Liver (tissue), 9 donors: ENCODE data around the gene PGM1. TPM values are rescaled to one million over a fixed set of nuclear protein-coding genes. Genes with fewer than 3 reads are reported as not detected.

Source experiments
- DNase-seq: peaks from one replicate; pipeline ENCODE4 v3.0.0-alpha.2; 2017; ENCODE audit warnings: low spot score
- H3K27ac ChIP-seq, 2 donors: one replicate each; pipeline ENCODE4 v1.7.0; 2013; ENCODE audit warnings: inconsistent platforms in 2 of 2, low read length in 2 of 2, control low read depth in 1 of 2, low read depth in 1 of 2, mild to moderate bottlenecking in 1 of 2
- H3K27me3 ChIP-seq, 4 donors: one replicate each; pipeline versions ENCODE4 v1.6.1 to v1.7.0; 2013; ENCODE audit warnings: low read length in 3 of 4, inconsistent platforms in 1 of 4, mild to moderate bottlenecking in 1 of 4, moderate library complexity in 1 of 4; ENCODE audit not compliant: control insufficient read depth in 4 of 4, insufficient read depth in 4 of 4
- H3K36me3 ChIP-seq, 4 donors: one replicate each; pipeline versions ENCODE4 v1.6.1 to v1.7.0; 2013; ENCODE audit warnings: low read length in 3 of 4, mild to moderate bottlenecking in 3 of 4, low read depth in 1 of 4, moderate library complexity in 1 of 4; ENCODE audit not compliant: control insufficient read depth in 4 of 4, insufficient read depth in 3 of 4
- H3K4me1 ChIP-seq, 4 donors: one replicate each; pipeline versions ENCODE4 v1.6.1 to v1.7.0; 2013; ENCODE audit warnings: low read length in 3 of 4, mild to moderate bottlenecking in 3 of 4, moderate library complexity in 1 of 4; ENCODE audit not compliant: control insufficient read depth in 4 of 4, insufficient read depth in 4 of 4
- H3K4me3 ChIP-seq, 3 donors: one replicate each; pipeline versions ENCODE4 v1.6.1 to v1.7.0; 2013; ENCODE audit warnings: low read length in 3 of 3, control low read depth in 1 of 3, low read depth in 1 of 3, mild to moderate bottlenecking in 1 of 3
- H3K9ac ChIP-seq, 2 donors: one replicate each; pipeline ENCODE4 v1.7.0; 2013; ENCODE audit warnings: low read length in 2 of 2, mild to moderate bottlenecking in 2 of 2, moderate library complexity in 2 of 2, control low read depth in 1 of 2, low read depth in 1 of 2
- H3K9me3 ChIP-seq, 4 donors: one replicate each; pipeline versions ENCODE4 v1.6.1 to v1.7.0; 2013; ENCODE audit warnings: low read length in 3 of 4; ENCODE audit not compliant: control insufficient read depth in 4 of 4
- ATF3 ChIP-seq: IDR thresholded peaks from 2 replicates; pipeline ENCODE4 v1.6.1; 2016; ENCODE audit warnings: antibody characterized with exemption
- CTCF ChIP-seq: fragments of 150-350 bp; IDR thresholded peaks from 2 replicates; pipeline ENCODE4 v1.5.1; 2017; ENCODE audit warnings: improper control_type of control experiment, low read depth, low read length; ENCODE audit not compliant: missing input control
- EGR1 ChIP-seq, 2 donors: IDR thresholded peaks; 2 replicates each; pipeline ENCODE4 v1.6.1; 2016 to 2018; ENCODE audit warnings: antibody characterized with exemption in 2 of 2, low read depth in 2 of 2
- FOXA1 ChIP-seq: IDR thresholded peaks from 2 replicates; pipeline ENCODE4 v1.6.1; 2016; ENCODE audit warnings: antibody characterized with exemption
- FOXA2 ChIP-seq: IDR thresholded peaks from 2 replicates; pipeline ENCODE4 v1.6.1; 2016; ENCODE audit warnings: antibody characterized with exemption
- GABPA ChIP-seq, 2 donors: IDR thresholded peaks in 1 of 2; conservative IDR thresholded peaks in 1 of 2; 2 replicates each; pipeline ENCODE4 v1.6.1; 2016; ENCODE audit warnings: antibody characterized with exemption in 2 of 2, mild to moderate bottlenecking in 1 of 2, moderate library complexity in 1 of 2
- HNF4A ChIP-seq, 2 donors: conservative IDR thresholded peaks; 2 replicates each; pipeline ENCODE4 v1.6.1; 2016; ENCODE audit warnings: antibody characterized with exemption in 2 of 2, mild to moderate bottlenecking in 2 of 2
- HNF4G ChIP-seq: IDR thresholded peaks from 2 replicates; pipeline ENCODE4 v1.6.1; 2016; ENCODE audit warnings: antibody characterized with exemption
- JUND ChIP-seq, 2 donors: IDR thresholded peaks; 2 replicates each; pipeline ENCODE4 v1.6.1; 2016; ENCODE audit warnings: antibody characterized with exemption in 2 of 2
- MAX ChIP-seq: IDR thresholded peaks from 2 replicates; pipeline ENCODE4 v1.6.1; 2016; ENCODE audit warnings: antibody characterized with exemption
- NR2F2 ChIP-seq: IDR thresholded peaks from 2 replicates; pipeline ENCODE4 v1.6.1; 2016; ENCODE audit warnings: antibody characterized with exemption
- RAD21 ChIP-seq, 2 donors: IDR thresholded peaks; 2 replicates each; pipeline ENCODE4 v1.6.1; 2016; ENCODE audit warnings: antibody characterized with exemption in 2 of 2, mild to moderate bottlenecking in 2 of 2
- RXRA ChIP-seq, 2 donors: IDR thresholded peaks; 2 replicates each; pipeline ENCODE4 v1.6.1; 2017 to 2018; ENCODE audit warnings: antibody characterized with exemption in 2 of 2, mild to moderate bottlenecking in 1 of 2
- SP1 ChIP-seq: IDR thresholded peaks from 2 replicates; pipeline ENCODE4 v1.6.1; 2018; ENCODE audit warnings: antibody characterized with exemption, mild to moderate bottlenecking
- TAF1 ChIP-seq: conservative IDR thresholded peaks from 2 replicates; pipeline ENCODE4 v1.6.1; 2016; ENCODE audit warnings: antibody characterized with exemption, mild to moderate bottlenecking
- YY1 ChIP-seq: IDR thresholded peaks from 2 replicates; pipeline ENCODE4 v1.6.1; 2016; ENCODE audit warnings: antibody characterized with exemption, mild to moderate bottlenecking
- ZBTB33 ChIP-seq: IDR thresholded peaks from 2 replicates; pipeline ENCODE4 v1.6.1; 2016; ENCODE audit warnings: antibody characterized with exemption
- WGBS: extraction: QIAGEN DNeasy Blood & Tissue Kit; methylation state at CpG from one replicate; pipeline ENCODE4 v1.1.7; 2013; 5-methylcytosine and 5-hydroxymethylcytosine counted together
- polyA plus RNA-seq, 2 donors: library from polyadenylated mRNA; stranded (reverse) in 1 of 2; unstranded in 1 of 2; fragments of 200-250 nt in 1 of 2; fragments of >200 nt in 1 of 2; fragmentation: Nextera tagmentation in 1 of 2; extraction: Ambion mirVana in 1 of 2; gene quantifications; one replicate each; pipeline versions ENCODE4 v1.2.1 to v1.2.3, GENCODE V29; 2013 to 2015
- total RNA-seq, 2 donors: library from RNA; depleted of rRNA; stranded (reverse); fragments of >200 nt; gene quantifications; one replicate each; pipeline ENCODE4 v1.2.3, GENCODE V29; 2014
- TF ChIP-seq, protein P1 (sequence below): IDR thresholded peaks from 2 replicates; pipeline ENCODE4 v1.6.1; 2016; ENCODE audit warnings: antibody characterized with exemption, mild to moderate bottlenecking
- donor health status: healthy.
- donor health status: healthy.
- donor health status: healthy.
- donor health status: healthy.
- donor health status: healthy.

The PGM1 gene
- total and polyA plus RNA-seq, 4 donors: 57.3 to 224 (median 120) TPM

GRCh38 chr1:63623952-63624351 lies 30.7 kb downstream of the PGM1 start:
- TF ChIP-seq YY1 (no peak), HNF4G (no peak), TAF1 (no peak), MAX (no peak), HNF4A (conservative IDR thresholded peaks at IDR 0.05) (no peak), CTCF (no peak), JUND (IDR thresholded peaks at IDR 0.05) (no peak), ZBTB33 (no peak), FOXA1 (no peak), RXRA (IDR thresholded peaks at IDR 0.05) (no peak), NR2F2 (no peak), FOXA2 (no peak), RAD21 (IDR thresholded peaks at IDR 0.05) (no peak), ATF3 (no peak), SP1 (no peak), EGR1 (IDR thresholded peaks at IDR 0.05; ENCODE audit: low read depth in 2 of 2) (no peak), GABPA (IDR thresholded peaks at IDR 0.05 in 1 of 2, conservative IDR thresholded peaks at IDR 0.05 in 1 of 2) (no peak)
- TF ChIP-seq, protein P1, sequence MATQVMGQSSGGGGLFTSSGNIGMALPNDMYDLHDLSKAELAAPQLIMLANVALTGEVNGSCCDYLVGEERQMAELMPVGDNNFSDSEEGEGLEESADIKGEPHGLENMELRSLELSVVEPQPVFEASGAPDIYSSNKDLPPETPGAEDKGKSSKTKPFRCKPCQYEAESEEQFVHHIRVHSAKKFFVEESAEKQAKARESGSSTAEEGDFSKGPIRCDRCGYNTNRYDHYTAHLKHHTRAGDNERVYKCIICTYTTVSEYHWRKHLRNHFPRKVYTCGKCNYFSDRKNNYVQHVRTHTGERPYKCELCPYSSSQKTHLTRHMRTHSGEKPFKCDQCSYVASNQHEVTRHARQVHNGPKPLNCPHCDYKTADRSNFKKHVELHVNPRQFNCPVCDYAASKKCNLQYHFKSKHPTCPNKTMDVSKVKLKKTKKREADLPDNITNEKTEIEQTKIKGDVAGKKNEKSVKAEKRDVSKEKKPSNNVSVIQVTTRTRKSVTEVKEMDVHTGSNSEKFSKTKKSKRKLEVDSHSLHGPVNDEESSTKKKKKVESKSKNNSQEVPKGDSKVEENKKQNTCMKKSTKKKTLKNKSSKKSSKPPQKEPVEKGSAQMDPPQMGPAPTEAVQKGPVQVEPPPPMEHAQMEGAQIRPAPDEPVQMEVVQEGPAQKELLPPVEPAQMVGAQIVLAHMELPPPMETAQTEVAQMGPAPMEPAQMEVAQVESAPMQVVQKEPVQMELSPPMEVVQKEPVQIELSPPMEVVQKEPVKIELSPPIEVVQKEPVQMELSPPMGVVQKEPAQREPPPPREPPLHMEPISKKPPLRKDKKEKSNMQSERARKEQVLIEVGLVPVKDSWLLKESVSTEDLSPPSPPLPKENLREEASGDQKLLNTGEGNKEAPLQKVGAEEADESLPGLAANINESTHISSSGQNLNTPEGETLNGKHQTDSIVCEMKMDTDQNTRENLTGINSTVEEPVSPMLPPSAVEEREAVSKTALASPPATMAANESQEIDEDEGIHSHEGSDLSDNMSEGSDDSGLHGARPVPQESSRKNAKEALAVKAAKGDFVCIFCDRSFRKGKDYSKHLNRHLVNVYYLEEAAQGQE: no peak
- Histone ChIP-seq H3K4me3 (no peak overlapping the region), H3K4me1 (peaks cover 8 to 44% (median 14%) of the 10 kb centered on the region in 4 donors), H3K27ac (no peak overlapping the region), H3K36me3 (peaks cover 0 to 2% (median 0%) of the 10 kb centered on the region in 4 donors), H3K9ac (no peak overlapping the region), H3K9me3 (no peaks in the 10 kb centered on the region), H3K27me3 (no peaks in the 10 kb centered on the region)
- no peak for DNase-seq
- WGBS: 91% methylated on average over 4 of the region's 4 CpGs
